HL-60/S4 treated with phorbol 12-myristate 13-acetate at 8.2 ng/mL for 4 days and 3 days (cell line): ENCODE data around the gene GDF11.

Experiments
- in situ Hi-C: fragments of 300-500 bp; cut with MboI; formaldehyde crosslinking; loops from 2 replicates; pipeline ENCODE4 v1.15.0; 2022; ENCODE audit warnings: low sequenced_read_pairs

Gene GDF11

GRCh38 chr12:55765736-55766290 lies 22.9 kb downstream of the GDF11 start:
- in situ Hi-C loops: no loop called here

DNA sequence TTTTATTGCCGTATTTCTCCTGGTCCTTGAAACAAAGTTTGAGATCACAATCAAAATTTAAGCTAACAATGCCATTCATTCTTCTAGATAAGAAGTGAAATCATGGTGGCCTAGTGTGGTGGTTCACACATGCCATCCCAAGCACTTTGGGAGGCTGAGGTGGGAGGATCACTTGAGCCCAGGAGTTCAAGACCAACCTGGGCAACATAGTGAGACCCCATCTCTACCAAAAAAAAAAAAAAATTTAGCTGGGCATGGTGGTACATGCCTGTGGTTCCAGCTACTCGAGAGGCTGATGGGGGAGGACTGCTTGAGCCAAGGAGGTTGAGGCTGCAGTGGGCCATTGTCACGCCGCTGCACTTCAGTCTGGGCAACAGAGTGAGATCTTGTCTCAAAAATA lies 24.2 kb downstream of the GDF11 start:
- in situ Hi-C loops: no loop called here

GRCh38 chr12:55771736-55772135 lies 28.8 kb downstream of the GDF11 start:
- in situ Hi-C loops: no loop called here

- in situ Hi-C loops: no loop called here
Observed at GRCh38 chr12:55777856-55778255, 34.9 kb downstream of the GDF11 start.

DNA sequence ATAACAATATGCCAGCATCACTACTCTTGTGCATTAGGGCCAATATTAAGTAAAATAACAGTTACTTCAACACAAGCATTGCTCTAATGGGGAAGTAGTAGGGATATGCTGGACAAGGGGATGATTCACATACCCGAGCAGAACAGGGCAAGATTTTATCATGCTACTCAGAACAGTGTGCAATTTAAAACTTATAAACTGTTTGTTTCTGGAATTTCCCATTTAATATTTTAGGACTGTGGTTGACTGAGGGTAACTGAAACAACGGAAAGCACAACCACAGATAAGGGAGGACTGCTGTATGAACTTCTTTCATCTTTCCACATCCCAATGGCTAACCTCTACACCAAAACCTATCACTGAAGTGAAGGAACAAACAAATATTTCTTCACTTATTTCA lies 37.8 kb downstream of the GDF11 start:
- in situ Hi-C loops: no loop called here

DNA sequence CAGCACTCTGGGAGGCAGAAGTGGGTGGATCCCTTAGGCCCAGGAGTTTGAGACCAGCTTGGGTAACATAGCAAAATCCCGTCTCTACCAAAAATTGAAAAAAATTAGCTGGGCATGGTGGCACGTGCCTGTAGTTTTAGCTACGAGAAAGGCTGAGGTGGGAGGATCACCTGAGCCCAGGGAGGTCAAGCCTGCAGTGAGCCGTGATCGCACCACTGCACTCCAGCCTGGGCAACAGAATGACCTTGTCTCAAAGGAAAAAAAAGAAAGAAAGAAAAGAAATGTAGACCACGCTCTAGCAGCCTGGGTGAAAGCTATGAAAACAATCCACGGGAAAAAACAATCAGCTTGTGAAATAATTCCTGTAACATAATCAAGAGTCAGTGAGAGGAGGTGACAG lies 45.6 kb downstream of the GDF11 start:
- in situ Hi-C loops: no loop called here

DNA sequence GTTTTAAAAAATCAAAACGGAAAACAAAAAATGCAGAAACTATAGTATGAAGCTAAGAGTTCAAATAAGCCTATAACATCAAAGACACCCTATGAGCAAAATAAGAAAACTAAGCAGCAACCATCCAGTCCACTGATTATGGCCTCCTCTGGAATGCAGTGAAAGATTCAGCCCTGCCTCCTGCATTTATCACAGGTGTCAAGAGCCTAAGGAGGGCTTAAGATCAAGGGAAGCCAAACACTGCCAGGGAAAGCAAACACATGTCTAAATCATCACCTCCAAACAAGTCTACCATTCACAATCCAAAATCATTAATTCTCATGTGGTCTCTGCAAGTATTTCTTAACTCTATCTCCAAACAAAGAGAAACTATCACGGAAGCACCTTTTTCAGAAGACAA lies 46.2 kb downstream of the GDF11 start:
- in situ Hi-C loops: no loop called here

- in situ Hi-C loops: no loop called here
Observed at GRCh38 chr12:55789893-55790292, 47.0 kb downstream of the GDF11 start.

DNA sequence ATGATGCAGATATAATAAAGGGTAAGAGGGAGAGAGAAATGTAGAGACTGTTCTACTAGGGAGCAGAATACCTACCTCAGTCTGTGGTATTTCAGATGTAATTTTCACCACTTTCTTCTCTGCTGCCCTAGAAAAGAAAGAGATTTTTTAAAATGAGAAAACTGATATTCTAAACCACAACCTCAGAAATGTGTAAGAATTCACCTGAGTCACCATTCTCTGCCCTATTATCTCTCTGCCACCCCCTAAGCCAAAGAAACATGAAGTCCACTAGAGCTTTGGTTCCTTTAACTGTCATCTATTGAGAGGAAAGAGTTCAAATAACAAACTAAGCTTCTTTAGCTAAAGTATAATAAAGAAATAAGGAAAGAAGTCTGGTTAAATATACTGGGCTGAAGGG lies 53.0 kb downstream of the GDF11 start:
- in situ Hi-C loops: no loop called here

DNA sequence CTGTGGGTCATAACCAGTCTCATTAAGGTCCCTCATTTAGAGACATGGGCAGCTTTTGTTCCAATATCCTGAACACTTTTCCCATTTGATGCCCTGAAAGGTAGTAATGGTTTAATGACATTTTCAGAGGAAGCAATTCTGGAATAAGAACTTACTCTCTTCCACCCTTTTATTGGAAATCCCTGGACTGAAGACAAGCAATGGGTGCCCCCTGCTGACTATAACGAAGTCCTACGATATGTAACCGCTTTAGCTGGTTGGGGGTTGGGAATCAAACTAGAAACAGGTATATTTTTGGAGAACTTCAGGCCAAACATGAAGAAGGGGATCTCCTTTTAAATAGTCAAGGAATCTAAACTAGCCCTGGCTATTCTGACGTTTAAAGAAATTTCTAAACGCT lies 54.1 kb downstream of the GDF11 start:
- in situ Hi-C loops: no loop called here

DNA sequence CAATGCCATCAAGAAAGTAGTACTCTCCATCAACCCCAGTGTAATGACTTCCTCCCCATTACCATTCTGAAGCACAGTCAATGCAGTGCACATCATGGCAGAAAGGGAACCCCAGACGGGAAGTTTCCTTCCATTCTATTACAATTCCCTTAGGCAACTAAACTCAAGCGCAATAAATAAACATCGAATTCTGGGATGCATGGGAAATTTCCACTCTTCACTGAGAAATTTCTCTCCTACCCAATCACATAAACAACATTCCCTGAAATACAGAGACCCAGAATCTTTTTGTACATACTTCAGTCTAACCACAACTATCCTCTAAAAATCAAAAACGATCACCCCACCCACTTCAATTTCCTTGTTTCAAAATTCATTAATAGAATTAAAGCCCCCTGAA lies 54.6 kb downstream of the GDF11 start:
- in situ Hi-C loops: no loop called here
